ENCODE results near the gene CIT. TPM values are rescaled to one million over a fixed set of nuclear protein-coding genes. Genes with fewer than 3 reads are reported as not detected.

CIT gene
- total RNA-seq, 2 experiments from 2014 or later: 82.9 to 124 TPM

GRCh38 chr12:119841433-119842210, 35.5 kb downstream of the CIT start:
- DNase-seq (no peak), ATAC-seq (no peak)
- no peaks in the 10 kb centered on the region for H3K27me3 Mint-ChIP-seq
- peaks cover 4% of the 10 kb centered on the region for H3K9me3 Mint-ChIP-seq (ENCODE audit: low read depth)
- no peak overlapping the region for H3K27ac Mint-ChIP-seq
- no peak overlapping the region for H3K4me3 Mint-ChIP-seq
- H3K36me3 Mint-ChIP-seq: peaks cover 72% of the 10 kb centered on the region
- CTCF ChIA-PET: interaction anchor here (1.1 kb wide), 1 partner anchor 30 kb away, joined by 3 read pairs; no protein-coding TSS in a partner anchor
- H3K4me1 Mint-ChIP-seq: no peaks in the 10 kb centered on the region

DNA sequence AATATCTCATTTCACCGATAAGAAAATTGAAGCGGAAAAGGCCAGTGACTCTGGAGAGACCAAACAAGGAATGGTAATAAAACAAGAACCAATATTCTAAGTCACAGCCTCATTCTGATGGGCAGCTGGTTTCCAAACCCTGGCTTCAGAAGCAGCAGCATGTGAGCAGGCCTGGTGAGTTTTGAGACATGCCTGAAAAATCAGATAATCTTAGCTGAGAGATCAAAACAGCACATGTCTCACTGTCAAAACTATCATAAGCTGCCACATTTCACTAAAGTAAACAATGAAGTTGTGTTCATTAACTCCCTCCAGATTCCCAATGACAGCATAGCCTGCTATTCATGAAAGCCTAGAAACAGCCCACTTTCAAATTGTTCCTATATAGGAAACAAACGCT, 36.5 kb downstream of the CIT start:
- Mint-ChIP-seq H3K4me3 (no peak overlapping the region), H3K27me3 (no peaks in the 10 kb centered on the region), H3K4me1 (no peaks in the 10 kb centered on the region), H3K36me3 (peaks cover 62% of the 10 kb centered on the region), H3K27ac (no peak overlapping the region), H3K9me3 (ENCODE audit: low read depth) (peaks cover 4% of the 10 kb centered on the region)
- DNase-seq (no peak), ATAC-seq (no peak)
- CTCF ChIA-PET: interaction anchor here (1.0 to 1.1 kb wide), 2 partner anchors 11 to 29 kb away, joined by 3 to 4 read pairs; no protein-coding TSS in a partner anchor

- no peak for DNase-seq
- ATAC-seq: no peak
- H3K36me3 Mint-ChIP-seq: peaks cover 60% of the 10 kb centered on the region
- H3K4me1 Mint-ChIP-seq: no peaks in the 10 kb centered on the region
- peaks cover 4% of the 10 kb centered on the region for H3K9me3 Mint-ChIP-seq (ENCODE audit: low read depth)
- no peak overlapping the region for H3K4me3 Mint-ChIP-seq
- H3K27ac Mint-ChIP-seq: no peak overlapping the region
- no peaks in the 10 kb centered on the region for H3K27me3 Mint-ChIP-seq
- CTCF ChIA-PET: interaction anchor here (1.0 to 1.1 kb wide), 2 partner anchors 11 to 28 kb away, joined by 3 to 4 read pairs; no protein-coding TSS in a partner anchor
These were observed 37.0 kb downstream of the CIT start for GRCh38 chr12:119840168-119840567.

- peaks cover 55% of the 10 kb centered on the region for H3K36me3 Mint-ChIP-seq
- H3K27ac Mint-ChIP-seq: no peak overlapping the region
- H3K4me3 Mint-ChIP-seq: no peak overlapping the region
- CTCF ChIA-PET: no interaction called here
- H3K9me3 Mint-ChIP-seq (ENCODE audit: low read depth): peaks cover 4% of the 10 kb centered on the region
- H3K4me1 Mint-ChIP-seq: no peaks in the 10 kb centered on the region
- no peak for DNase-seq
- ATAC-seq: no peak
- H3K27me3 Mint-ChIP-seq: no peaks in the 10 kb centered on the region
These were observed 38.1 kb downstream of the CIT start for GRCh38 chr12:119838826-119839600.

DNA sequence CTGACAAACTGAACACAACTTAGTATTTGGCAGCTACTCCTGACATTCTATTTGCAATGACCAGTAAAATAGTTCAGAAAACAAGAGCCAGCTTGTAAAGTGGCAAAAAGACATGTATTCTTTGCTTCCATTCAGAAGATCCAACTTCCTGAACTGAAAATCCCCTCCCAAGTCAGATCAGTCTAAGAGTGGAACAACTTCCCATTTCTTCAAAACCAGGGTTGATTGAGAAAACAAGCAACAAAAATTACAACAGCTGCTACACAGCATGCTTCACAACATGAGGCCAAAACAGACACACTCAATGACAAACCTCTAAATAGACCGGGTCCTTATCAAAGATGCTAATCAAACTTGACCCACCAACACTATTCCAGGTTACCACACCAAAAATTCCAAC, 40.3 kb downstream of the CIT start:
- no peaks in the 10 kb centered on the region for H3K4me1 Mint-ChIP-seq
- no peak for DNase-seq
- peaks cover 50% of the 10 kb centered on the region for H3K36me3 Mint-ChIP-seq
- H3K9me3 Mint-ChIP-seq (ENCODE audit: low read depth): peaks cover 3% of the 10 kb centered on the region
- ATAC-seq: no peak
- CTCF ChIA-PET: no interaction called here
- no peak overlapping the region for H3K4me3 Mint-ChIP-seq
- H3K27ac Mint-ChIP-seq: no peak overlapping the region
- H3K27me3 Mint-ChIP-seq: no peaks in the 10 kb centered on the region

- CTCF ChIA-PET: no interaction called here
- DNase-seq: no peak
- H3K4me1 Mint-ChIP-seq: no peaks in the 10 kb centered on the region
- no peaks in the 10 kb centered on the region for H3K9me3 Mint-ChIP-seq (ENCODE audit: low read depth)
- no peak overlapping the region for H3K27ac Mint-ChIP-seq
- no peak overlapping the region for H3K4me3 Mint-ChIP-seq
- H3K36me3 Mint-ChIP-seq: peaks cover 44% of the 10 kb centered on the region
- no peaks in the 10 kb centered on the region for H3K27me3 Mint-ChIP-seq
- ATAC-seq: no peak
These were observed 42.1 kb downstream of the CIT start for GRCh38 chr12:119835068-119835467.

DNA sequence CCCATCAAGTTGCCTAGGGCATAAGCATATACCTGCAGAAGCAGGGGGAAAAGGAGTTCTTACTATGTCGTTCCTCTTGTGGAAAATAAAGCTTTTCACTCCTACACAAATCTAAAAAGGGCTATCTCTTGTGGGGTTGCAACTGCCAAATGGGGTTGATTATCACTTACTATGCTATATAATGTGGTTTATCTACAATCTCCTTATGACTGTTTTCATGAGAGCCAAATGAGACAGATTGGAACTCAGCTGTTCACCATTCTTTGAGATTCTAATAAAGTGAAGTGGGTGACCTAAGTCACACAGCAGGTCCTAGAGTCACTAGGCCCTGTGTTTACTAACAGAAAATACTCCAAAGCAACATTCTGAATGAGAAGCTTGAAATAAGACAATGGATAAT, 47.7 kb downstream of the CIT start:
- Mint-ChIP-seq H3K4me3 (no peak overlapping the region), H3K27me3 (no peaks in the 10 kb centered on the region), H3K36me3 (peaks cover 74% of the 10 kb centered on the region), H3K27ac (no peak overlapping the region), H3K9me3 (ENCODE audit: low read depth) (no peaks in the 10 kb centered on the region), H3K4me1 (peaks cover 8% of the 10 kb centered on the region)
- DNase-seq: no peak
- CTCF ChIA-PET: interaction anchor here (1.2 to 1.3 kb wide), 2 partner anchors 11 to 183 kb away, joined by 3 to 4 read pairs; no protein-coding TSS in a partner anchor
- ATAC-seq: no peak

GRCh38 chr12:119828300-119828699, 48.8 kb downstream of the CIT start:
- H3K4me3 Mint-ChIP-seq: no peak overlapping the region
- no peak for ATAC-seq
- no peak overlapping the region for H3K27ac Mint-ChIP-seq
- peaks cover 67% of the 10 kb centered on the region for H3K36me3 Mint-ChIP-seq
- H3K27me3 Mint-ChIP-seq: no peaks in the 10 kb centered on the region
- CTCF ChIA-PET: interaction anchor here (0.6 kb wide), 1 partner anchor 1652 kb away, joined by 3 read pairs; no protein-coding TSS in a partner anchor
- H3K4me1 Mint-ChIP-seq: peaks cover 8% of the 10 kb centered on the region
- H3K9me3 Mint-ChIP-seq (ENCODE audit: low read depth): no peaks in the 10 kb centered on the region
- DNase-seq: no peak

GRCh38 chr12:119827760-119828159, 49.4 kb downstream of the CIT start:
- no peak overlapping the region for H3K27ac Mint-ChIP-seq
- DNase-seq (no peak), ATAC-seq (no peak)
- CTCF ChIA-PET: interaction anchor here (0.6 kb wide), 1 partner anchor 1651 kb away, joined by 3 read pairs; no protein-coding TSS in a partner anchor
- H3K36me3 Mint-ChIP-seq: peaks cover 67% of the 10 kb centered on the region
- no peaks in the 10 kb centered on the region for H3K27me3 Mint-ChIP-seq
- H3K9me3 Mint-ChIP-seq (ENCODE audit: low read depth): no peaks in the 10 kb centered on the region
- H3K4me1 Mint-ChIP-seq: peaks cover 8% of the 10 kb centered on the region
- no peak overlapping the region for H3K4me3 Mint-ChIP-seq

GRCh38 chr12:119826661-119827445, 50.3 kb downstream of the CIT start:
- Mint-ChIP-seq H3K4me3 (no peak overlapping the region), H3K36me3 (peaks cover 70% of the 10 kb centered on the region), H3K4me1 (peaks cover 8% of the 10 kb centered on the region), H3K9me3 (ENCODE audit: low read depth) (no peaks in the 10 kb centered on the region), H3K27me3 (no peaks in the 10 kb centered on the region), H3K27ac (no peak overlapping the region)
- CTCF ChIA-PET: no interaction called here
- no peak for DNase-seq
- ATAC-seq: no peak

DNA sequence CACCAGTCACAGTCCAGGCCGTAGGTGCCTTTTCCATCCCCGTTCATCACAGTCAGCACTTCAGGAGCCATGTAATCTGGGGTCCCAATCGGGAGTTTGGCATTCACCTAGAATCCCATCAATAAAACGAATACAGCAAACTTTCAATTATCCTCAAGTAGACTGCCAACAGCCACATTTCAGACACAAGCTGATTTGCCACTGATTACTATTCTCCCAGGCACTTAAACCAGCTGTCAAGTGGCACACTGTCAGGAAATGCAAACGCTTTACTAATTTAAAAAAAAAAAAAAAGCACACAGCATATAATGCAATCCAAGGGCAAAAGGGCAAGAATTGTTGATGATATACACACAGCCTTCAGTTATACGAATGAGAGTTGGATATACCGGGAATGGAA, 51.9 kb downstream of the CIT start:
- H3K36me3 Mint-ChIP-seq: peaks cover 66% of the 10 kb centered on the region
- CTCF ChIA-PET: no interaction called here
- H3K4me1 Mint-ChIP-seq: peaks cover 8% of the 10 kb centered on the region
- H3K9me3 Mint-ChIP-seq (ENCODE audit: low read depth): no peaks in the 10 kb centered on the region
- ATAC-seq (no peak), DNase-seq (no peak)
- no peak overlapping the region for H3K27ac Mint-ChIP-seq
- no peak overlapping the region for H3K4me3 Mint-ChIP-seq
- H3K27me3 Mint-ChIP-seq: no peaks in the 10 kb centered on the region

DNA sequence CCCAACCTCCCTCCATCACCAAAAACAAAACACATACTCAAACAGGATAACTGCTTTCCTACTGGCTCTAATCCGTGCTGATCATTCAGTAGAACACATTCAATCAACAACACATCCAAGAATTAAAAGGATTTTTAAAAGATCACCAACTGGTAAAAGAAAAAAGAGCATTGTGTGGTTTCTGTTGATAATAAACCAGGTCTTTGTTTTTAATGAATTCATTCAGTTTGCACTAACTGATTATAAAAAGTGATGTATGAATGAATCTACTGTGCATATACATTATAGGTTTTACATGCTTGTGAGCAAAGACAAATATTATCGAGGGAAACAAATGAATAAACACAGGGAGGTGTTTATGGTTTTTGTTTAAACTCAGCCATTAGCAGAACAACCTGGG, 55.1 kb downstream of the CIT start:
- ATAC-seq (no peak), DNase-seq (no peak)
- CTCF ChIA-PET: no interaction called here
- no peaks in the 10 kb centered on the region for H3K9me3 Mint-ChIP-seq (ENCODE audit: low read depth)
- no peak overlapping the region for H3K27ac Mint-ChIP-seq
- no peak overlapping the region for H3K4me3 Mint-ChIP-seq
- H3K27me3 Mint-ChIP-seq: no peaks in the 10 kb centered on the region
- H3K36me3 Mint-ChIP-seq: peaks cover 50% of the 10 kb centered on the region
- H3K4me1 Mint-ChIP-seq: no peaks in the 10 kb centered on the region

- H3K36me3 Mint-ChIP-seq: peaks cover 47% of the 10 kb centered on the region
- H3K4me1 Mint-ChIP-seq: no peaks in the 10 kb centered on the region
- no peak overlapping the region for H3K4me3 Mint-ChIP-seq
- DNase-seq (no peak), ATAC-seq (no peak)
- no peaks in the 10 kb centered on the region for H3K27me3 Mint-ChIP-seq
- CTCF ChIA-PET: no interaction called here
- H3K27ac Mint-ChIP-seq: no peak overlapping the region
- H3K9me3 Mint-ChIP-seq (ENCODE audit: low read depth): no peaks in the 10 kb centered on the region
These were observed 57.8 kb downstream of the CIT start for GRCh38 chr12:119819322-119819721.
